Ishikawa (cell line): ENCODE results near the gene ADIG.

Source experiments
- CEBPB ChIP-seq: IDR thresholded peaks from 2 replicates; pipeline ENCODE4 v1.6.1; 2012
- CREB1 ChIP-seq: IDR thresholded peaks from 2 replicates; pipeline ENCODE4 v1.6.1; 2012; ENCODE audit warnings: low read depth
- EGR1 ChIP-seq: IDR thresholded peaks from 2 replicates; pipeline ENCODE4 v1.6.1; 2012
- EP300 ChIP-seq: IDR thresholded peaks from 2 replicates; pipeline ENCODE4 v1.6.1; 2012; ENCODE audit warnings: borderline replicate concordance
- FOXM1 ChIP-seq: IDR thresholded peaks from 2 replicates; pipeline ENCODE4 v1.6.1; 2012; ENCODE audit warnings: low read depth, borderline replicate concordance
- NFIC ChIP-seq: IDR thresholded peaks from 2 replicates; pipeline ENCODE4 v1.6.1; 2012
- RAD21 ChIP-seq: IDR thresholded peaks from 2 replicates; pipeline ENCODE4 v1.6.1; 2012; ENCODE audit warnings: low read depth
- TAF1 ChIP-seq: IDR thresholded peaks from 2 replicates; pipeline ENCODE4 v1.6.1; 2012; ENCODE audit warnings: low read depth, mild to moderate bottlenecking
- TCF12 ChIP-seq: IDR thresholded peaks from 2 replicates; pipeline ENCODE4 v1.6.1; 2012; ENCODE audit warnings: low read depth
- TEAD4 ChIP-seq: IDR thresholded peaks from 2 replicates; pipeline ENCODE4 v1.6.1; 2012
- YY1 ChIP-seq: IDR thresholded peaks from 2 replicates; pipeline ENCODE4 v1.6.1; 2012; ENCODE audit warnings: low read depth
- ZBTB7A ChIP-seq: IDR thresholded peaks from 2 replicates; pipeline ENCODE4 v1.6.1; 2012; ENCODE audit warnings: low read depth
- TF ChIP-seq, protein P1 (sequence below): IDR thresholded peaks from 2 replicates; pipeline ENCODE4 v1.6.1; 2012
- TF ChIP-seq, protein P2 (sequence below): IDR thresholded peaks from 2 replicates; pipeline ENCODE4 v1.6.1; 2012; ENCODE audit warnings: low read depth, mild to moderate bottlenecking
- TF ChIP-seq, protein P3 (sequence below): IDR thresholded peaks from 2 replicates; pipeline ENCODE4 v1.6.1; 2012

Gene ADIG

DNA sequence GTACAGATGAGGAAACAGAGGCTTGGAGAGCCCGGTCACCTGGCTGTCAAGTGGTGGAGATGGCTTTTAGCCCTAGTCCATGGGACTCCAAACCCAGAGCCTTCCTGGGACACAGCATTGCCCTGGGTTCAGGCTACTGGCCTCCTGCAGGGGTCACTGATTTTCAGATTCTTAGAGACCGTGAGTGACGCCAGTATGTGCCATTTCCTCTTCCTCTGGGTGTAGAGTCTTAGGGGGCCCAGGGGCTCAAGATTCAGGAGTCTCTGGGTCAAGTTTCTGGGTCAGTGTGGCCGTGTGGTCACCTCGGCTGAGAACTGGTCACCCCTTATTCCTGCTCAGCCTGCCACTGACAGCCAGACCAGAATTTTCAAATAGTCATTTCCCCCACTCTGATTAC, 21.2 kb downstream of the ADIG start:
- TF ChIP-seq RAD21 (no peak), NFIC (no peak), CREB1 (no peak), TEAD4 (no peak), ZBTB7A (no peak)
- TF ChIP-seq, protein P1, sequence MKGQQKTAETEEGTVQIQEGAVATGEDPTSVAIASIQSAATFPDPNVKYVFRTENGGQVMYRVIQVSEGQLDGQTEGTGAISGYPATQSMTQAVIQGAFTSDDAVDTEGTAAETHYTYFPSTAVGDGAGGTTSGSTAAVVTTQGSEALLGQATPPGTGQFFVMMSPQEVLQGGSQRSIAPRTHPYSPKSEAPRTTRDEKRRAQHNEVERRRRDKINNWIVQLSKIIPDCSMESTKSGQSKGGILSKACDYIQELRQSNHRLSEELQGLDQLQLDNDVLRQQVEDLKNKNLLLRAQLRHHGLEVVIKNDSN, result no peak

- TF ChIP-seq TEAD4 (no peak), TCF12 (no peak), ZBTB7A (no peak), CREB1 (no peak), RAD21 (no peak), NFIC (no peak), EP300 (no peak), EGR1 (no peak), YY1 (no peak), CEBPB (no peak), FOXM1 (no peak), TAF1 (no peak)
- TF ChIP-seq, protein P1, result no peak
- TF ChIP-seq, protein P2, sequence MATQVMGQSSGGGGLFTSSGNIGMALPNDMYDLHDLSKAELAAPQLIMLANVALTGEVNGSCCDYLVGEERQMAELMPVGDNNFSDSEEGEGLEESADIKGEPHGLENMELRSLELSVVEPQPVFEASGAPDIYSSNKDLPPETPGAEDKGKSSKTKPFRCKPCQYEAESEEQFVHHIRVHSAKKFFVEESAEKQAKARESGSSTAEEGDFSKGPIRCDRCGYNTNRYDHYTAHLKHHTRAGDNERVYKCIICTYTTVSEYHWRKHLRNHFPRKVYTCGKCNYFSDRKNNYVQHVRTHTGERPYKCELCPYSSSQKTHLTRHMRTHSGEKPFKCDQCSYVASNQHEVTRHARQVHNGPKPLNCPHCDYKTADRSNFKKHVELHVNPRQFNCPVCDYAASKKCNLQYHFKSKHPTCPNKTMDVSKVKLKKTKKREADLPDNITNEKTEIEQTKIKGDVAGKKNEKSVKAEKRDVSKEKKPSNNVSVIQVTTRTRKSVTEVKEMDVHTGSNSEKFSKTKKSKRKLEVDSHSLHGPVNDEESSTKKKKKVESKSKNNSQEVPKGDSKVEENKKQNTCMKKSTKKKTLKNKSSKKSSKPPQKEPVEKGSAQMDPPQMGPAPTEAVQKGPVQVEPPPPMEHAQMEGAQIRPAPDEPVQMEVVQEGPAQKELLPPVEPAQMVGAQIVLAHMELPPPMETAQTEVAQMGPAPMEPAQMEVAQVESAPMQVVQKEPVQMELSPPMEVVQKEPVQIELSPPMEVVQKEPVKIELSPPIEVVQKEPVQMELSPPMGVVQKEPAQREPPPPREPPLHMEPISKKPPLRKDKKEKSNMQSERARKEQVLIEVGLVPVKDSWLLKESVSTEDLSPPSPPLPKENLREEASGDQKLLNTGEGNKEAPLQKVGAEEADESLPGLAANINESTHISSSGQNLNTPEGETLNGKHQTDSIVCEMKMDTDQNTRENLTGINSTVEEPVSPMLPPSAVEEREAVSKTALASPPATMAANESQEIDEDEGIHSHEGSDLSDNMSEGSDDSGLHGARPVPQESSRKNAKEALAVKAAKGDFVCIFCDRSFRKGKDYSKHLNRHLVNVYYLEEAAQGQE, result no peak
- TF ChIP-seq, protein P3, sequence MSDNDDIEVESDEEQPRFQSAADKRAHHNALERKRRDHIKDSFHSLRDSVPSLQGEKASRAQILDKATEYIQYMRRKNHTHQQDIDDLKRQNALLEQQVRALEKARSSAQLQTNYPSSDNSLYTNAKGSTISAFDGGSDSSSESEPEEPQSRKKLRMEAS, result no peak
Observed at GRCh38 chr20:38603286-38603685, 22.3 kb downstream of the ADIG start.

DNA sequence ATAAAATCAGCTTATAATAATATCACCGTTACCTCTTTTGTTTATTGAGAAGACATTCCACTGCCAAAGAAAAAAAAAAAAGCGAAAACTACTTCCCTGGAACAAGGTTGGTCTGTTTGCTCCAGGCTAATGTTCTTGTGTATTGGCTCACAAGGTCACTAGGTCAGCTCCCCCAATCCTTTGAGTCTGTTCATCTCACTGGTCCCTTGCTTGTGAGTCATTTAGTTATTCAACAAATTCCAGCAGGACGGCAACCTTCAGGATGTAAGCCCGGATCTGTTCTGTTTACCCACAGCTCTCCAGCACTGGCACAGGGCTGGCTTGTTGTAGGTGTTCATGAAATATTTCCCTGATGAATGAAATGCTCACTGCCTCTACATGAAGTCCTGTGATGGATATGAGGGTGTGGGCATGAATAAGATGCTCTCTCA, 23.9 kb downstream of the ADIG start:
- TF ChIP-seq CEBPB (no peak), EGR1 (no peak), TCF12 (no peak), TAF1 (no peak)
- TF ChIP-seq, protein P3, result no peak

DNA sequence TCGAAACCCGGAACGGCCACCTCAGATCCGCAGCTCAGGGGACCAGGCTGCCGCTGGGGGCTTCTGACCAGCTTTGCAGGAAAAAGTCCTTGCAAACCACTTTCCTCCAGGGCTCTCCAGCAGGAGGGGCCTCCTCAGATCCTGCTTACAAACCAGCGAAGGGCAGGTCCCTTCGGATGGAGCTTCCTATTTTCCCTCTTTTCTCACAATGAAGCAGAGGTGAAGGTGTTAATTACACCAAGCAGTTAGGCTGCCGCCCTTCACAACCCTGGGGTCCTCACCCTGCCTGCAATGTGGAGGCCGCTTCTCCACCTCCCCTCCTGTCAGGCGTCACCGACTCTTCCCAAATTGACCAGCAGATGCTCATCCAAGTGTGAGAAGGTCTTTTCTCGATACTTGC, 26.4 kb downstream of the ADIG start:
- TF ChIP-seq FOXM1, result no peak
- TF ChIP-seq, protein P1, result no peak
- TF ChIP-seq, protein P3, result no peak
- no peak for TF ChIP-seq EP300
- no peak for TF ChIP-seq CREB1
- TF ChIP-seq, protein P2, result no peak
- TF ChIP-seq YY1, result no peak
- no peak for TF ChIP-seq NFIC
- TF ChIP-seq ZBTB7A, result no peak
- TF ChIP-seq TCF12, result no peak
- no peak for TF ChIP-seq CEBPB
- TF ChIP-seq TEAD4, result no peak
- TF ChIP-seq TAF1, result no peak
- TF ChIP-seq RAD21, result no peak
- TF ChIP-seq EGR1, result no peak

- no peak for TF ChIP-seq FOXM1
- TF ChIP-seq EGR1, result no peak
- no peak for TF ChIP-seq YY1
- TF ChIP-seq CREB1, result no peak
- TF ChIP-seq, protein P3, result no peak
- TF ChIP-seq TAF1, result no peak
- TF ChIP-seq TCF12, result no peak
- TF ChIP-seq TEAD4, result no peak
- no peak for TF ChIP-seq RAD21
- no peak for TF ChIP-seq NFIC
- TF ChIP-seq, protein P1, result no peak
- TF ChIP-seq EP300, result no peak
- TF ChIP-seq ZBTB7A, result no peak
- TF ChIP-seq, protein P2, result no peak
- TF ChIP-seq CEBPB, result no peak
Observed at GRCh38 chr20:38608188-38608587, 27.2 kb downstream of the ADIG start.
